ENCODE results near the gene GBP4. TPM values are rescaled to one million over a fixed set of nuclear protein-coding genes. Genes with fewer than 3 reads are reported as not detected.

Gene GBP4
- total RNA-seq, 1 experiment from 2014 or later, result not detected

DNA sequence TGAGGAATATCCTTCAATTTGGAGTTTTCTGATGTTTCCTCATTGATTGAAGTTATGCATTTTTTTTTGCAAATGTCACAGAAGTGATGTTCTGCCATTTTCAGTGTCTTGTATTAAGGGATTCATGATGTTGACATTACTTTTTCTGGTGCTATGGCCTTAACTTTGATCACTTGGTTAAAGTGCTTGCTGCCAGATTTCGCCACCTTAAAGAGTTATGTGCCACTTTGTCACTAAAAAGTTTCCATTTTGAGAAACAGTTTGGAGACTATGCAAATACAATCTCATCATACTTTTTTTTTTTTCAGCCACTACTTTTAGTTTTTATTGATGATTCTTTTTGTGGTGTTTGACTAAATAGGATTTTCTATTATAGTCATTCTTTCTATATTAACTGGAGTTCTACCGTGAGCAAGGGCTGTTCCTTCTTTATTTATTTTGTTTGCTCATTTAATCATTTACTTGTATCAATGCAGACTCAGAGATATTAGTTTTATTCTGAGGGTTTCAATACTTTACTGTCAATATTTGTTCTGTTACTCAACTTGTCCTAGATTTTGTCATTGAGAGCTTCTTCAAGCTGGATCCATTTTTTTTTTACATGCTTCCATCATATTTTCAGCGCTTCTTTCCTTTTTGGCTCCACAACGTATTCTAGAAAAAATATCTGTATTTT, 26.1 kb downstream of the GBP4 start:
- DNase-seq (ENCODE audit: extremely low read depth, low read depth), result no peak

DNA sequence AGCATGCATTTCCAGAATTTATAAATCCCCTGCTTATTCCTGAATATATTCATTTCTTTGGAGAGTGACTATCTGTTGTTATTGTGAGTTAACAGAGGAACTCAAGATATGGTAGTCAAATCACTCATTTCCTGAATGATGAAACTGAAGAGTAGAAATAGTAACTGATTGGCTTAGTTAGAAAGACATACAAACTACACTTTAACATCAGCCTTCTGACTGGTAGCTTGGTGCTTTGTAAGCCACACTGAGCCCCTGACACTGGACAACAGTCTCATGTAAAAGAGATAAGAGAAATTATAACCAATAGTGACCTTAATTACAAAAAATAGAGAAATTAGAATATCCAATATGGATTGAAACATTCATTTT, 27.7 kb downstream of the GBP4 start:
- no peak for DNase-seq (ENCODE audit: extremely low read depth, low read depth)

DNA sequence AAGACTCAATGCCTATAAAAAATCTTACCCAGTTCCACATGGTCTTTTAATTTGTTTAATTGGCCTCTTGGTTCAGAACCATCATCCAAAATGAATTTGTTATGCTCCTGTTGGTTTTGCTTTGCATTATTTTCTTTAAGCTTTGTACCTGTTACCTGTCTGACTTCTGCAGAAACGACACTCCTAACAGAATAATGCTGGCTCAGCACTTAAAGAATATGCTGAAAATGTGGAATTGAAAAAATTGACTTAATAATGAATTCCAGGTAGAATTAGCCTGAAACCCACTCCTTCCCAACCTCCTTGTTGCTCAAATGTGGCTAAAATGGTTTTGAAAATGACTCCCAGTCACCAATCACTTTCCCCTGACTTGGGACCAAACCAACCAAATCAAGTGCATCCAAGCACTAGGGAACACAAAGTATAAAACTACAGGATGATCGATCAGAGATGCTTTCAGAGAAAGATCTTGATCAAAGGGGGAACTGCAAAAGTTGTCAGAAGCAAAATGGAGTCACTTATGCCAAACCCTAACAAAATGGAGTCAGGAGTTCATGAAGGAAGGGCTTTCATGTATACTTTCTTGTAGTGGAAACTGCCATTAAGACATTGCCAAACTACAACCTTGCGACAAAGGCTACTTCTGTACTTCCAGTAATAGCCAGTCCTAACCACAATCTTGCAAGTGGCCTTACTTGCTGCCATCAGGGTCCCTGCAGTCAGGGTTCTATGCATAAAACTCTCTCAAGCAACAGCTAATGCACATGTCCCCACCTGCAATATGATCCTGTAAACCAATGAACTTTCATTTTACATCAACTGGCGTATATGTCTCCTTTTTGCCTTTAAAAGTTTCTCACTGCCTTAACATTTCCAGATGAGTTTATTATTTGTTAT, 28.3 kb downstream of the GBP4 start:
- no peak for DNase-seq (ENCODE audit: extremely low read depth, low read depth)

DNA sequence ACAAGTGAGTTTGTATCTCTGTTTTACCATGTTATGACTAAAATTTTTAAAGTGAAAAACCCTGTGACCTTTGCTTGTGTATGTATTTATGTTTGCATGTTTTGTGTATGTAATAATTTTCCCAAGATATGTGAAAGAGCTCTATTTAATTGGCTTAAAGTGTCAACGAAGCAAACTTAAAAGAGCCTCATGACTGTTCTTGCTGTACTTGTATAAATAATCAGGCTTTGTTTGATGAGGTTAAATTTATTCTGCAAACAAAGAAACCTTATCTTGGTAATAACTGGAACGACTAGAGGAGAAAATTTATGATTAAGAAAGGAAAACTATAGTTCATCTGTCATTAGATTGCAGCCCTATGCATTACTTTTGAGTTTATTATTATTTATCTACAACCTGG, 29.6 kb downstream of the GBP4 start:
- DNase-seq (ENCODE audit: extremely low read depth, low read depth), result no peak

DNA sequence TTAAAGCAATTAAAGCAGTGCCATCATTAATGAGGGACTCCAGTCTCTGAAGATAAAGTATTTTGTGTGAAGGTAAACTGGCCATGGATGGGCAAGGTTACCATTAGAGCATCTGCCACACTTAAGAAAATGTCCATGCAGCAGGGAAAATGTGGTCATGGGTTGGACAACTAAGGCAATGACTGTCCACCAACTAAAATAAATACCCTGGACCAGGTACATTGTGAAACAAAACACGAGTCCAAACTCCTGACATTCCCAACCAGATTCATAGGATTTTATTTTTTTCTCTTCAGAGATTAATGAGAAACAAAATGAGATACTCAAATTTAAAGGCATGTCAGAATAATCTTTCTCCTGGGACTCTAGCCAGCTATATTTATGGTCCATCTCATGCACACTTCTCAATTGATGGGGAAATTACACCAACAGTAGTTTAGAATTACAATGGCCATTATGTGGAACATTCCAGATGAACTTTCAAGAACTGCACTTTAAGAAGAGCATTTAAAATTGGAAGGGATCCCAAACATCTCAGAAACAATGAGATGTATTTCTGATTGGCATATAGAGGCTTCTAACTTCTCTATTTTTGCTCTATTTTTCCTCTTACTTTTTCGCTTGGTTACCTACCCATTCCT, 31.0 kb downstream of the GBP4 start:
- no peak for DNase-seq (ENCODE audit: extremely low read depth, low read depth)

DNA sequence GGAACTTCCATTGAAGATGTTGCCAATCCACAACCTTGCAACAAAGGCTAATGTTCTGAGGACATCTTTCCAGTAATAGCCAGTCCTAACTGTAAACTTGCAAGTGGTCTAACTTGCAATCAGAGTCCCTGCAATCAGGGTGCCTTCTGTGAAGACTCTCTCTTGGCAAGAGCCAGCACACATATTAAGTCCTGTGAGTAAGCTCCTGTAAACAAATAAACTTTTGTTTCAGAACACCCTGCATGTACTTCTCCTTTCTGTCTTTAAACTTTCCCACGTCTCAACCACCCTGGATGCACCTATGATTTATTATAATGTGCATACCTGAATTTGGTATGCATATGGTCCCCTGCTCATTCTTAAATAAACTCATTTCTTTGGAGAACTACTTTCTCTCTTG, 32.0 kb downstream of the GBP4 start:
- no peak for DNase-seq (ENCODE audit: extremely low read depth, low read depth)

DNA sequence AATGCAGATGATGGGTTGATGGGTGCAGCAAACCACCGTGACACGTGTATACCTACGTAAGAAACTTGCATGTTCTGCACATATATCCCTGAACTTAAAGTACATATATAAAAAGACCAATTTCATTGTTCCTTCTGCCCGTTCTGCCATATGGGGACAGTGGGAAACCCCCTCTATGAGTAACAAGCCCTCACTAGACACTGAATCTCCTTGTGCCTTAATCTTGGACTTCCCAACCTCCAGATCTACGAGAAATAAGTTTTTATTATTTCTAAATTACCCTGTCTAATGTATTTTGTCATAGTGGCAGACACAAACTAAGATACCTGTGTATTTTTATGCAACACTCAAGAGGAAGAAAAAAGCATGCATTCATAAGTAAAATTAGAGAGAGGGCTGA, 32.9 kb downstream of the GBP4 start:
- DNase-seq (ENCODE audit: extremely low read depth, low read depth), result no peak

DNA sequence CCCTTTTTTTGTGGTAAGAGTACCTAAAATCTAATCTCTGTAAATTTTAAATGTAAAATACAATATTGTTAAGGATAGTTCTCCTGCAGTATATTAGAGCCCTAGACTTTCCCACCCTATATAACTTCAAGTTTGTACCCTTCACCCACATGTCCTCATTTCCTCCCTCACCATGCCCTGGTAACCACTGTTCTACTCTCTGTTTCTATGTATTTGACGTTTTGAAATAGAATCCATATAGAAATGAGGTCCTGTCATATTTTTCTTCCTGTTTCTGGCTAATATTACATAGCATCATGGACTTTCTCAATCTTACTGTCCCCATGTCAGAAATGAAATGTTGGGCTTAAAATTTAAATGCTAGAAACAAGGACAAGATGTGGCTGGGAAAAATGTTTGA, 47.7 kb downstream of the GBP4 start:
- no peak for DNase-seq (ENCODE audit: extremely low read depth, low read depth)

DNA sequence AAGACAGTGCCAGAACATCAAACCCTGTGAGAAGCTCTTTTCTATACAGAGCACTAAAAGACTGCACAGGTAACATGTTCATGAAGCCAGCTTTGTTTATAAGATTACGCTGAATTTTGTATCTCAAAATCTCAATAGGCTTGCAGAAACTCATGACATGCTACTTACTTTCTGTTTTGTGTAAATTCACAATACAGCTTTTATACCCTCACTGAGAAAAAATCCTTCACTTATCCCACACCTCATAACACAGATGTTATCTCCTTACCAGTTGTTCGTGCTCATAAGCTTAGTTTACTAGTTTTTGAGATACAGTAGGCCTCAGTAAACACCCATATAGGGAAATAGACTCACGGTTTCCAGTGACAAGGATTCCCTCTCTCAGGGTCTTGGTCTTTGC, 48.8 kb downstream of the GBP4 start:
- DNase-seq (ENCODE audit: extremely low read depth, low read depth), result no peak

DNA sequence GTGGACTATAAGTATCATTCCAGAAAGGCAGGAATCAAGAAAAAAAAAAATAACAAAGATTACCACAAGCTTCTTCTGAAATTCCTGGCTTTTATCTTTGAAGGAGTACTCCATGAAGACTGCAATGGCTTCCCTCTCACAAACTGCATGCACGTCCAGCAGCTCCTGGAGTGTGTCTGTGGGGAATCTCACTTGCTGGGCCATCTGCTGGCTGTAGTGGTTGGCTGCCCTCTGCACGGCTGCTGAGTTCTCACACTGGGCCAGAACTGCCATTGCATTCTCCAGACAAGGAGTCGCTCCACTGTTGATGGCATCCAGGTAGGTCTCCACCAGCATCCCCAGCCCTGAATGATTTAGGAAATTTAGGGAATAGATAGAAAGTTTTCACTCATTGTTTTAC, 49.5 kb downstream of the GBP4 start:
- no peak for DNase-seq (ENCODE audit: extremely low read depth, low read depth)

DNA sequence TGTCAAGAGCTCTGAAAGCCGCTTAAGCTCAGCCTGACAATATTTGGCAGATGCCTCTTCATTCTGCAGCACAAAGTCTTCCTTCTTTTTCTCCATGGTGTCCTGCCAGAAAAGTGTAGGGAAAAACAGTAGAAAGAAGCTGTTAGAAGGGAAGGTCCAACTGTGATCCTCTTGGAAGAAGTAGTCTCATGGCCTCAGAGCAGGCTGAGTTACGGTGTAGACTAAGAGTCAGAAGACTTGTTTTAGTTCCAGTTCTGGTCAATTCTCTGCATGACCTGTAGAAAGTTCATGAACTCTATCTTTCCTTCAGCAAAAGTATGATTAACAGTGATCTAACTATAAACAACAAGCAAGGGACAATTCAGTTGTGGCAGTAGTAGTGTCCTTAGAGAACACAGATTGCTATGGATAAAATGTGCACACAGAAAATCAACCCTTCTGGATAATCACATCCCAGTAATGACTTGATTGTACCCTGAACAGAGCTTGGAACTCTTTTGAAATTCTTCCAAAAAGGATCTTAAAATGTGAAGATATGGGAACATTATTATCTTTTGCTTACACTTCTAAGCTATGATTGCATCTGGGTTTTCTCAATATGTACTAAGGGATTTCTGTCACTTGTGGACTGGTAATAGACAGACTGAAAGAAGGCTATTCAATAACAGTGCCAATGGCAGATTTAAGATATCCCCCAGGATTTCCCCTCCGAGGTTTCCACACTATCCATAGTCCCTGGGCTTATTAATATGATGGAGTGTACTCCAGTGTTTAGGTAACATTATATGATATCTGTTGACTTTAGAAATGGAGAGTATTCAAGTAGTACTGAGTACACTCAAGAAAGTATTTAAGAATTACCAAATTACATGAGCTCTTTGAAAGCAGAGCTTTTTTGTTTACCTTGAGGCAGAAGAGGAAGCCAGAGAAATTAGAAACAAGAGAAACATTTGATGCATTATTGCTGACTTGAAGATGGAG, 50.8 kb downstream of the GBP4 start:
- DNase-seq (ENCODE audit: extremely low read depth, low read depth), result no peak

DNA sequence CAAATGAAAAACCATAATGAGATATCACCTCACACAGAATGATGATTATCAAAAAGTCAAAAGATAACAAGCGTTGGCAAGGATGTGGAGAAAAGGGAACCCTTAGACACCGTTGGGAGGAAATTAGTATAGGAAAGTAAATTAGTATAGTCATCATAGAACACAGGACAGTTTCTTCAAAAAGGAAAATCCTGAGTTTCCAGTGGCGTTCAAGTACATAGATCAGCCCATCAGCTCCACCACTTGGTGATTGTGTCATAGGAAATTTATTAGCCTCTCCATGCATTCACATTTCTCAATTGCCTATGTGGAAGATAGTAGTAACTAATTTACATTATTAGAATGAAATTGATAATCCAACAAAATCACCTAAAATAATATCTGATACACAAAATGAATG, 52.0 kb downstream of the GBP4 start:
- no peak for DNase-seq (ENCODE audit: extremely low read depth, low read depth)

DNA sequence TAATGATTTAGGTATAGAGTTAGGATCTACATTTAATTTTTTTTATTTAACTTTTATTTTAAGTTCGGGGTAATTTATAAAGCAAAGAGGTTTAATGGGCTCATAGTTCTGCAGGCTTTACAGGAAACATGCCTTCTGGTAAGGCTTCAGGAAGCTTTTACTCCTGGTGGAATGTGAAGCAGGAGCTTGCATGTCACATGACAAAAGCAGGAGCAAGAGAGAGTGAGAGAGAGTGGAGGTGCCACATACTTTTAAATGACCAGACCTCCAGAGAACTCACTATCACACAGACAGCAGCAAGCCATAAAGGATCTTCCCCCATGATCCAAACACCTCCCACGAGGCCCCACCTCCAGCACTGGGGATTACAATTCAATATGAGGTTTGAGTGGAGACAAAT, 55.3 kb downstream of the GBP4 start:
- DNase-seq (ENCODE audit: extremely low read depth, low read depth), result no peak

DNA sequence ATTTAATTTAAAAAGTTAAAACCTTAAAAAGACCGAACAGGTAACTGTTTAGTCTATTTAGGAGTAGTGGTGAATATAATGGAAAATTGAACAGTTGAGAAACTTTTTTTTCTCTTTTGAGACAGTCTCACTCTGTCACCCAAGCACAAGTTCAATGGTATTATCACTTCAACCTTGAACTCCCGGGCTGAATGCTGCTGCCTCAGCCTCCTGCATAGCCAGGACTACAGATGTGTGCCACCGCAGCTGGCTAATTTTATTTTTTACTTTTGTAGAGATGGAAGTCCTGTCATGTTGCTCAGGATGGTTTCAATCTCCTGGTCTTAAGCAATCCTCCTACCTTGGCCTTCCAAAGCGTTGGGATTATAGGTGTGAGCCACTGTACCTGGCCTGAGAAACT, 56.6 kb downstream of the GBP4 start:
- DNase-seq (ENCODE audit: extremely low read depth, low read depth), result no peak

DNA sequence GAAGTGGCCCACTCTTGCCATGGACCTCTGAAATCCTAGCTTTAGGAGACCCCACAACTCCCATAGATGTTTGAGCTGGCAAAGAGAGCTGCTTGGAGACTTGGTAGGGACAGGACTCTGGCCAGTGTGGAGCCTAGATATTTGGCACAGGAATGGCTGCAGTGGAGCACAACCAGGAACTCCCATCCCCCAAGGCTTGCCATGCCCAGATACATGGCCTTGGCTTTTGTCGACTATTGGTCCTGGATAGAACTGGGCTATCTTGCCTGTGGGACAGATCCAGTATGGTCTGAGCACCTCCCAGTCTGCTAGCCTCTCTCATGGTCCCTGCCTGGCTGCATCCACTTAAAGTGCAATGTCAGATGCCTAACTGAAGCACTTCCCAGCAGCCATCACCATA, 65.0 kb downstream of the GBP4 start:
- DNase-seq (ENCODE audit: extremely low read depth, low read depth), result no peak

Other genes with a start within 250 kb of the GBP4 start
- 8.1 and 8.7 TPM in 2 replicates for gene KYAT3, start 206.3 kb downstream of the GBP4 start, total RNA-seq (2014; rRNA removed; shearing (Covaris generic))
- gene RBMXL1, start 206.3 kb downstream of the GBP4 start, total RNA-seq (2014; rRNA removed; shearing (Covaris generic)), result 4.5 and 4.8 TPM in 2 replicates
- 0.55 and 1.7 TPM in 2 replicates for gene GBP3, start 176.1 kb downstream of the GBP4 start, total RNA-seq (2014; rRNA removed; shearing (Covaris generic))
- gene GBP1, start 133.7 kb downstream of the GBP4 start, total RNA-seq (2014; rRNA removed; shearing (Covaris generic)), result 4.1 and 4.9 TPM in 2 replicates
- gene GBP2, start 72.8 kb downstream of the GBP4 start, total RNA-seq (2014; rRNA removed; shearing (Covaris generic)), result 1.1 and 1.3 TPM in 2 replicates
- gene GBP7, start 22.9 kb downstream of the GBP4 start, total RNA-seq (2014; rRNA removed; shearing (Covaris generic)), result not detected in 2 replicates
- not detected in 2 replicates for gene GBP5, start 73.9 kb upstream of the GBP4 start, total RNA-seq (2014; rRNA removed; shearing (Covaris generic))
- not detected in 2 replicates for gene GBP6, start 165.1 kb upstream of the GBP4 start, total RNA-seq (2014; rRNA removed; shearing (Covaris generic))